WI38 (cell line): ENCODE data around the gene C19orf85.

Experiments used
- H3K4me3 ChIP-seq: 2 replicates; pipeline ENCODE4 v1.5.1; 2011; ENCODE audit warnings: low read depth, mild to moderate bottlenecking, control low read depth, low read length
- TF ChIP-seq, protein P1 (sequence below): IDR thresholded peaks from 2 replicates; pipeline ENCODE4 v1.5.1; 2012; ENCODE audit warnings: low read depth, mild to moderate bottlenecking, control low read depth, low read length

The C19orf85 gene

GRCh38 chr19:55483706-55484592 is 19.4 kb upstream of the C19orf85 start:
- TF ChIP-seq, protein P1, sequence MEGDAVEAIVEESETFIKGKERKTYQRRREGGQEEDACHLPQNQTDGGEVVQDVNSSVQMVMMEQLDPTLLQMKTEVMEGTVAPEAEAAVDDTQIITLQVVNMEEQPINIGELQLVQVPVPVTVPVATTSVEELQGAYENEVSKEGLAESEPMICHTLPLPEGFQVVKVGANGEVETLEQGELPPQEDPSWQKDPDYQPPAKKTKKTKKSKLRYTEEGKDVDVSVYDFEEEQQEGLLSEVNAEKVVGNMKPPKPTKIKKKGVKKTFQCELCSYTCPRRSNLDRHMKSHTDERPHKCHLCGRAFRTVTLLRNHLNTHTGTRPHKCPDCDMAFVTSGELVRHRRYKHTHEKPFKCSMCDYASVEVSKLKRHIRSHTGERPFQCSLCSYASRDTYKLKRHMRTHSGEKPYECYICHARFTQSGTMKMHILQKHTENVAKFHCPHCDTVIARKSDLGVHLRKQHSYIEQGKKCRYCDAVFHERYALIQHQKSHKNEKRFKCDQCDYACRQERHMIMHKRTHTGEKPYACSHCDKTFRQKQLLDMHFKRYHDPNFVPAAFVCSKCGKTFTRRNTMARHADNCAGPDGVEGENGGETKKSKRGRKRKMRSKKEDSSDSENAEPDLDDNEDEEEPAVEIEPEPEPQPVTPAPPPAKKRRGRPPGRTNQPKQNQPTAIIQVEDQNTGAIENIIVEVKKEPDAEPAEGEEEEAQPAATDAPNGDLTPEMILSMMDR, result no peak
- H3K4me3 ChIP-seq, result peak overlapping the region; percentile 72

DNA sequence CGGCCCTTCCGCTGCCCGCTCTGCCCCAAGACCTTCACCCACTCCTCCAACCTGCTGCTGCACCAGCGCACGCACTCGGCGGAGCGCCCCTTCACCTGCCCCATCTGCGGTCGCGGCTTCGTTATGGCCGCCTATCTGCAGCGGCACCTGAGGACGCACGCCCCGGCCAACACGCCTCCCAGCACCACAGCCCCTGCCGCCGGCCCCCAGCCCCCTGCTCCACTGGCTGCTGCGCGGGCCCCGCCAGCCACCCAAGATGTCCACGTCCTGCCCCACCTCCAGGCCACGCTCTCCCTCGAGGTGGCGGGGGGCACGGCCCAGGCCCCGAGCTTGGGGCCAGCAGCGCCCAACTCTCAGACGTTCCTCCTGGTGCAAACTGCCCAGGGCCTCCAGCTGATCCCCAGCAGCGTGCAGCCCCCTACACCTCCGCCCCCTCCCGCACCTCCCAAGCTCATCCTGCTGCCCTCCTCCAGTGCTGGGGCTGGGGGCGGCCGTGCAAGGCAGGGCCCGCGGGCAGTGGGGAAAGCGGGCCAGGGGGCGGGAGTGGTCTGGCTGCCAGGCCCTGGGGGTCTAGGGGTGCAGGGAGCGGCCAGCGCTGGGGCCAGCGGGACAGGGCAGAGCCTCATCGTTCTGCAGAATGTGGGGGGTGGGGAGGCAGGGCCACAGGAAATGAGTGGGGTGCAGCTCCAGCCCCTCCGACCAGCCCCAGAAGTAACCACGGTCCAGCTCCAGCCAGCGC is 18.6 kb upstream of the C19orf85 start:
- TF ChIP-seq, protein P1, result no peak
- no peak overlapping the region for H3K4me3 ChIP-seq

DNA sequence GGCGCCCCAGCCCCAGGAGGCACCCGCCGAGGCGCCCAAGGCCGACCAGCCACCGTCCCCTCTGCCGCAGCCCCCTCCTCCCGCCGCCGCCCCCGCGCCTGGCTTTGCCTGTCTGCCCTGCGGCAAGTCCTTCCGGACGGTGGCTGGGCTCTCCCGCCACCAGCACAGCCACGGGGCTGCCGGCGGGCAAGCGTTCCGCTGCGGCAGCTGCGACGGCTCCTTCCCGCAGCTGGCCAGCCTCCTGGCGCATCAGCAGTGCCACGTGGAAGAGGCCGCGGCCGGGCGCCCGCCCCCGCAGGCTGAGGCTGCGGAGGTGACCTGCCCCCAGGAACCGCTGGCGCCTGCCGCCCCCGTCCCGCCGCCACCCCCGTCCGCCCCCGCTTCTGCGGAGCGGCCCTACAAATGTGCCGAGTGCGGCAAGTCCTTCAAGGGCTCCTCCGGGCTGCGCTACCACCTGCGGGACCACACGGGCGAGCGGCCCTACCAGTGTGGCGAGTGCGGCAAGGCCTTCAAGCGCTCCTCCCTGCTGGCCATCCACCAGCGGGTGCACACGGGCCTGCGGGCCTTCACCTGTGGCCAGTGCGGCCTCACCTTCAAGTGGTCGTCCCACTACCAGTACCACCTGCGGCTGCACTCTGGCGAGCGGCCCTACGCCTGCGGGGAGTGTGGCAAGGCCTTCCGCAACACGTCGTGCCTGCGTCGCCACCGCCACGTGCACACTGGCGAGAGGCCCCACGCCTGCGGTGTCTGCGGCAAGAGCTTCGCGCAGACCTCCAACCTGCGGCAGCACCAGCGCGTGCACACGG is 17.8 kb upstream of the C19orf85 start:
- TF ChIP-seq, protein P1, result no peak
- H3K4me3 ChIP-seq, result no peak overlapping the region

DNA sequence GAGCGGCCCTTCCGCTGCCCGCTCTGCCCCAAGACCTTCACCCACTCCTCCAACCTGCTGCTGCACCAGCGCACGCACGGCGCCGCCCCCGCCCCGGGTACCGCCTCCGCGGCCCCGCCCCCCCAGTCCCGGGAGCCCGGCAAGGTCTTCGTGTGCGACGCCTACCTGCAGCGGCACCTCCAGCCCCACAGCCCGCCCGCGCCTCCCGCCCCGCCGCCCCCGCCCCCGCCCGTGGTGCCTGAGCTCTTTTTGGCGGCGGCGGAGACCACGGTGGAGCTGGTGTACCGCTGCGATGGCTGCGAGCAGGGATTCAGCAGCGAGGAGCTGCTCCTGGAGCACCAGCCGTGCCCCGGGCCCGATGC is 17.2 kb upstream of the C19orf85 start:
- TF ChIP-seq, protein P1, result no peak
- H3K4me3 ChIP-seq, result no peak overlapping the region

DNA sequence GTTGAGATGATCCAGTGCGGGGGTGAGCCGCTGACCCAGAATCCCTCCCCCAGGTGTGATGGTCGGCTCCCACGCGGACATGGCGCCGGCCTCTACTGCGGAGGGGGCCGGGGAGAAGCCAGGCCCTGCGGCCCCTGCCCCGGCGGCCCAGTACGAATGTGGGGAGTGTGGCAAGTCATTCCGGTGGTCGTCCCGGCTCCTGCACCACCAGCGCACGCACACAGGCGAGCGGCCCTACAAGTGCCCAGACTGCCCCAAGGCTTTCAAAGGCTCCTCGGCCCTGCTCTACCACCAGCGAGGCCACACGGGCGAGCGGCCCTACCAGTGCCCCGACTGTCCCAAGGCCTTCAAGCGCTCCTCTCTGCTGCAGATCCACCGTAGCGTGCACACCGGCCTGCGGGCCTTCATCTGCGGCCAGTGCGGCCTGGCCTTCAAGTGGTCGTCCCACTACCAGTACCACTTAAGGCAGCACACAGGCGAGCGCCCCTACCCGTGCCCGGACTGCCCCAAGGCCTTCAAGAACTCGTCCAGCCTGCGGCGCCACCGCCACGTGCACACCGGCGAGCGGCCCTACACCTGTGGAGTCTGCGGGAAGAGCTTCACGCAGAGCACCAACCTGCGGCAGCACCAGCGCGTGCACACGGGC is 16.7 kb upstream of the C19orf85 start:
- TF ChIP-seq, protein P1, result no peak
- no peak overlapping the region for H3K4me3 ChIP-seq

DNA sequence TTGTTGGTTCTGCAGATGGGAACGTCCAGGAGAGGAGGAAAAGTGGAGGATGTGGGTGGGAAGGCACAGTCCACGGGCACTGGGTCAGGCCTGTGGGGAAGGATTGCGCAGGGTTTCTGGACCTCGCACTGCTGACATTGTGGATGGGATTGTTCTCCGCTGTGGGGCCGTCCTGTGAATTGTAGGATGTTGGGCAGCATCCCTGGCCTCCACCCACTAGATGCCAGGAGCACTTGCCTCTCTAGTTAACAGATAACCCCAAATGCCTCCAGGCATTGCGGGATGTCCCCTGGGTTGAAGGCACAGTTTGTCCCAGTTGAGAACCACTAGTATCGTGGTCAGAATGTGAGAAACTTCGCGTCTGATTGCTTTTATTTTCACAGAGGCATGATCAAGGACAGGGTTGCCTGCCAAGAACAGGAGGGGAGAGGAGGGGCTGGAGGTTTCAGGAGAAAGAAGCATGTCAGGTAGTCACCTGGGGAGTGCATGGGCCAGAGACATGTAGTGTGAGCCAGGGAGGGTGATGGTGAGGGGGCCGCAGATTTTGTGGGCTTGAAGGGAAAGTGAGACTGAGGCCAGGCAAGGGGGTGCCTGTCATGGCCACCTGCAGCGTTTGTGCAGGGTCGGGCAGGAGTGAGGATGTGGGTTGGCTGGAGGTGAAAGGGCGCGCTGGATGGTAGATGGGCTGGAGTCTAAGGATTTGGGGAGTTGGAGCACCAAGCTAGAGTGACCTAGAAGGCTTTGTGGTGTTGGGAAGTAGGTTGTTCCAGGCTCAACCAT is 15.1 kb upstream of the C19orf85 start:
- TF ChIP-seq, protein P1, result no peak

More for the DNA sequence above, 15.1 kb upstream of the C19orf85 start:
- H3K4me3 ChIP-seq, result no peak overlapping the region
